Bronchial epithelial cell (primary cell): ENCODE measurements around the gene DUSP19. TPM values are rescaled to one million over a fixed set of nuclear protein-coding genes. Genes with fewer than 3 reads are reported as not detected.

ENCODE experiments used
- DNase-seq: peaks from one replicate; pipeline ENCODE4 v3.0.0-alpha.2; 2010; ENCODE audit warnings: low read depth
- FAIRE-seq: peaks from 2 replicates; lab custom pipeline; 2011; peaks lifted over from hg19 to GRCh38; lab: Jason Lieb, UNC
- H3K27me3 ChIP-seq: 2 replicates; pipeline ENCODE4 v1.5.1; 2011; ENCODE audit warnings: low read length; ENCODE audit not compliant: control insufficient read depth, insufficient read depth
- H3K36me3 ChIP-seq: 2 replicates; pipeline ENCODE4 v1.5.1; 2011; ENCODE audit warnings: low read length; ENCODE audit not compliant: control insufficient read depth, insufficient read depth
- H3K4me3 ChIP-seq: 2 replicates; pipeline ENCODE4 v1.5.1; 2011; ENCODE audit warnings: mild to moderate bottlenecking, low read depth, low read length, control low read depth
- total RNA-seq: library from RNA; depleted of rRNA; stranded (reverse); fragments of >200 nt; gene quantifications from 2 replicates; pipeline ENCODE4 v1.2.1, GENCODE V29; 2014
- TF ChIP-seq, protein P1 (sequence below): IDR thresholded peaks from 2 replicates; pipeline ENCODE4 v1.5.1; 2011; ENCODE audit warnings: mild to moderate bottlenecking, moderate library complexity, low read length, control low read depth, inconsistent platforms; ENCODE audit not compliant: insufficient read depth, severe bottlenecking

DUSP19 gene
- total RNA-seq, 1 donor from 2014 or later = under 0.01 TPM

DNA sequence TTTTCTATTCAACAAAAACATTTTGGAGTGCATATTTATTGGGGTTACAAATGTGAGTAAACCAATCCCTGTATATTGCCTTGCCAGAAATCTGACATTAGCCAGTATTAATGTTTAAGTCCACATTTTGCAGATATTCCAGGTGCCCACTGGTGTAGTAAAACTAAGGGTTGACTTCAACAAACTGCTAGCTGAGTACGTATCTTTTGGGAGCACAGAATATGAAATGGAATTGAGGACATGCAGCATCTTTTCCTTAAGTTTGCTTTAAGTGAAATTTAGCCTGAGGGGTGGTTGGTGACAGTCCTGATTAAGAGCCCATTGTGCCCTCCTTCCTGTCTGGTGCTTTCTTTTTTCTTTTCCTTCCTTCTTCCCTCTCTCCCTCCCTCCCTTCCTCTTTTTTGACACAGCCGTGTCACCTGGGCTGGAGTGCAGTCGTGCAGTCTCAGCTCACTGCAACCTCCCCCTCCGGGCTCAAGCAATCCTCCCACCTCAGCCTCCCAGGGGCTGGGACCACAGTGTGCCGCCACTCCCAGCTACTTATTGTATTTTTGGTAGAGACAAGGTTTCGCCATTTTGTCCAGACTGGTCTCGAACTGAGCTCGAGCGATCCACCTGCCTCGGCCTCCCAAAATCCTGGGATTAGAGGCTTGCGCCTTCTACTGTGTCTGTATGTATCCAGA, 47.3 kb downstream of the DUSP19 start:
- H3K4me3 ChIP-seq = no peak overlapping the region
- H3K36me3 ChIP-seq = no peaks in the 10 kb centered on the region
- no peaks in the 10 kb centered on the region for H3K27me3 ChIP-seq
- TF ChIP-seq, protein P1, sequence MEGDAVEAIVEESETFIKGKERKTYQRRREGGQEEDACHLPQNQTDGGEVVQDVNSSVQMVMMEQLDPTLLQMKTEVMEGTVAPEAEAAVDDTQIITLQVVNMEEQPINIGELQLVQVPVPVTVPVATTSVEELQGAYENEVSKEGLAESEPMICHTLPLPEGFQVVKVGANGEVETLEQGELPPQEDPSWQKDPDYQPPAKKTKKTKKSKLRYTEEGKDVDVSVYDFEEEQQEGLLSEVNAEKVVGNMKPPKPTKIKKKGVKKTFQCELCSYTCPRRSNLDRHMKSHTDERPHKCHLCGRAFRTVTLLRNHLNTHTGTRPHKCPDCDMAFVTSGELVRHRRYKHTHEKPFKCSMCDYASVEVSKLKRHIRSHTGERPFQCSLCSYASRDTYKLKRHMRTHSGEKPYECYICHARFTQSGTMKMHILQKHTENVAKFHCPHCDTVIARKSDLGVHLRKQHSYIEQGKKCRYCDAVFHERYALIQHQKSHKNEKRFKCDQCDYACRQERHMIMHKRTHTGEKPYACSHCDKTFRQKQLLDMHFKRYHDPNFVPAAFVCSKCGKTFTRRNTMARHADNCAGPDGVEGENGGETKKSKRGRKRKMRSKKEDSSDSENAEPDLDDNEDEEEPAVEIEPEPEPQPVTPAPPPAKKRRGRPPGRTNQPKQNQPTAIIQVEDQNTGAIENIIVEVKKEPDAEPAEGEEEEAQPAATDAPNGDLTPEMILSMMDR = no peak
- FAIRE-seq = no peak
- DNase-seq = no peak

GRCh38 chr2:183126635-183127034, 48.1 kb downstream of the DUSP19 start:
- no peak for DNase-seq
- Histone ChIP-seq H3K4me3 (no peak overlapping the region), H3K36me3 (no peaks in the 10 kb centered on the region), H3K27me3 (no peaks in the 10 kb centered on the region)
- FAIRE-seq = no peak
- TF ChIP-seq, protein P1 = no peak

DNA sequence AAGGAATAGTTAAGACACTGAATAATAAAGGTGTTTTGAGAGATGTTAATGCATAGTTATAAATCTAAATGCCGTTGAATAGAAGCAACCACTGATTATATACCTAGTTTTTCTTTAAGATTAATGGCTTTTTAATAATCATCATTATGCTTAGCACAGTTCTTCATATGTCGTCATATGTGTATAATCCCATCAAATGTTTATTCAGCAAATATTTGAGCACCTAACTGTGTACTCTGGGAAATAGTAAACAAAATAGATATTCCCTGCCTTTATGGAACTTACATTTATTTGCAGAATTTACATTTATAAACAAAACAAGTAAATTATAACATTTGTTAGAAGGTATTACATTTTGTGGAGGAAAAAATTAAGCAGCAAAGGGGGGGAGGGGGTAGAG, 55.5 kb downstream of the DUSP19 start:
- Histone ChIP-seq H3K4me3 (no peak overlapping the region), H3K27me3 (no peaks in the 10 kb centered on the region), H3K36me3 (peaks cover 2% of the 10 kb centered on the region)
- FAIRE-seq (no peak), DNase-seq (no peak)
- TF ChIP-seq, protein P1 = no peak

- Histone ChIP-seq H3K36me3 (no peaks in the 10 kb centered on the region), H3K27me3 (no peaks in the 10 kb centered on the region), H3K4me3 (no peak overlapping the region)
- FAIRE-seq (no peak), DNase-seq (no peak)
- TF ChIP-seq, protein P1 = no peak
These were observed 70.4 kb downstream of the DUSP19 start for GRCh38 chr2:183148955-183149354.

DNA sequence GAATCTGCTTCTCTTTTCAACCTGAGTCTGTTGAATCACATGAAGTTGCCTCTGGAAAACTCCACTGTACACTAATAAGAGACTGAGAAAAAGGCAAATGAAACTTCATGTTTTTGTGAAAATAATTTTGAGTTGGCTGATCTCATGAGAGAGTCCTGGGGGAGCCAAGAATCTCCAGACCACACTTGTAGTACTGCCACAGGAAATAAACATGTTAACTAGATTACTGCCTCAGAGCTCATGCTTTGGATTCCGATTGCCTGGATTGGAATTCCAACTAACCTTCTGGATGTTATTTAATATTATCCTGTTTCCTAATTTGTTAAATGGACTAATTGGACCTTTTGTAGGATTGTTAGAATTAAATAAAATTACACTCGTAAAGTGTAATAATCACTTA, 70.9 kb downstream of the DUSP19 start:
- Histone ChIP-seq H3K27me3 (no peaks in the 10 kb centered on the region), H3K36me3 (no peaks in the 10 kb centered on the region), H3K4me3 (no peak overlapping the region)
- FAIRE-seq (no peak), DNase-seq (no peak)
- TF ChIP-seq, protein P1 = no peak

Other genes starting within 250 kb of the DUSP19 start
- 0.26 and 0.38 TPM in 2 replicates for gene FRZB, start 212.1 kb upstream of the DUSP19 start, total RNA-seq
- 180 and 214 TPM in 2 replicates for gene NCKAP1, start 40.3 kb upstream of the DUSP19 start, total RNA-seq
- 5.5 and 9.7 TPM in 2 replicates for gene NUP35, start 45.7 kb downstream of the DUSP19 start, total RNA-seq